ENCODE results near the gene CAMSAP3. TPM values are rescaled to one million over a fixed set of nuclear protein-coding genes. Genes with fewer than 3 reads are reported as not detected.
A peak's percentile ranks its signal among the peaks of the same experiment; 100 is the strongest.

The CAMSAP3 gene
- total and polyA plus RNA-seq, 5 donors from 2014 or later = not detected

GRCh38 chr19:7554565-7554964 is 41.1 kb upstream of the CAMSAP3 start:
- ATAC-seq (ENCODE audit: low read depth in 2 of 2) (no peak), DNase-seq (no peak)
- H3K36me3 ChIP-seq (ENCODE audit: control insufficient read depth, insufficient read depth, low read length) = peaks cover 37% of the 10 kb centered on the region
- no peak overlapping the region for H3K27ac Mint-ChIP-seq
- no peaks in the 10 kb centered on the region for H3K9me3 Mint-ChIP-seq
- no peak overlapping the region for H3K4me3 Mint-ChIP-seq
- peaks cover 0 to 8% (median 3%) of the 10 kb centered on the region in 4 donors for H3K4me1 Mint-ChIP-seq
- H3K4me1 ChIP-seq (ENCODE audit: control insufficient read depth, insufficient read depth, low read length, poor library complexity, severe bottlenecking) = no peaks in the 10 kb centered on the region
- no peaks in the 10 kb centered on the region for H3K27me3 ChIP-seq (ENCODE audit: control insufficient read depth, insufficient read depth, low read length)
- peaks cover 28% of the 10 kb centered on the region for H3K36me3 Mint-ChIP-seq
- H3K4me3 ChIP-seq (ENCODE audit: low read depth, low read length) = no peak overlapping the region
- no peaks in the 10 kb centered on the region for H3K27me3 Mint-ChIP-seq
- H3K27ac ChIP-seq (ENCODE audit: insufficient read depth, low read length, poor library complexity, severe bottlenecking) = no peak overlapping the region
- H3K9me3 ChIP-seq (ENCODE audit: control insufficient read depth in 2 of 2, low read length in 2 of 2) = no peaks in the 10 kb centered on the region

- Histone ChIP-seq H3K36me3 (ENCODE audit: control insufficient read depth, insufficient read depth, low read length) (peaks cover 33% of the 10 kb centered on the region), H3K27me3 (ENCODE audit: control insufficient read depth, insufficient read depth, low read length) (no peaks in the 10 kb centered on the region), H3K4me1 (ENCODE audit: control insufficient read depth, insufficient read depth, low read length, poor library complexity, severe bottlenecking) (no peaks in the 10 kb centered on the region), H3K27ac (ENCODE audit: insufficient read depth, low read length, poor library complexity, severe bottlenecking) (no peak overlapping the region), H3K4me3 (ENCODE audit: low read depth, low read length) (no peak overlapping the region), H3K9me3 (ENCODE audit: control insufficient read depth in 2 of 2, low read length in 2 of 2) (no peaks in the 10 kb centered on the region)
- H3K4me3 Mint-ChIP-seq = no peak overlapping the region
- peaks cover 0 to 8% (median 3%) of the 10 kb centered on the region in 4 donors for H3K4me1 Mint-ChIP-seq
- no peak overlapping the region for H3K27ac Mint-ChIP-seq
- H3K27me3 Mint-ChIP-seq = no peaks in the 10 kb centered on the region
- ATAC-seq (ENCODE audit: low read depth in 2 of 2) (no peak), DNase-seq (no peak)
- H3K9me3 Mint-ChIP-seq = no peaks in the 10 kb centered on the region
- H3K36me3 Mint-ChIP-seq = peaks cover 30% of the 10 kb centered on the region
Observed at GRCh38 chr19:7554990-7555864, 40.4 kb upstream of the CAMSAP3 start.

GRCh38 chr19:7556696-7557315 is 38.9 kb upstream of the CAMSAP3 start:
- H3K9me3 Mint-ChIP-seq = no peaks in the 10 kb centered on the region
- no peak overlapping the region for H3K4me3 Mint-ChIP-seq
- H3K4me3 ChIP-seq (ENCODE audit: low read depth, low read length) = no peak overlapping the region
- peaks cover 28% of the 10 kb centered on the region for H3K36me3 Mint-ChIP-seq
- no peaks in the 10 kb centered on the region for H3K4me1 ChIP-seq (ENCODE audit: control insufficient read depth, insufficient read depth, low read length, poor library complexity, severe bottlenecking)
- no peak for ATAC-seq (ENCODE audit: low read depth in 2 of 2)
- peaks cover 0 to 6% (median 1%) of the 10 kb centered on the region in 4 donors for H3K4me1 Mint-ChIP-seq
- no peaks in the 10 kb centered on the region for H3K27me3 Mint-ChIP-seq
- H3K9me3 ChIP-seq (ENCODE audit: control insufficient read depth in 2 of 2, low read length in 2 of 2) = no peaks in the 10 kb centered on the region
- peaks cover 31% of the 10 kb centered on the region for H3K36me3 ChIP-seq (ENCODE audit: control insufficient read depth, insufficient read depth, low read length)
- H3K27me3 ChIP-seq (ENCODE audit: control insufficient read depth, insufficient read depth, low read length) = no peaks in the 10 kb centered on the region
- H3K27ac Mint-ChIP-seq = no peak overlapping the region
- no peak overlapping the region for H3K27ac ChIP-seq (ENCODE audit: insufficient read depth, low read length, poor library complexity, severe bottlenecking)
- DNase-seq = no peak

GRCh38 chr19:7558667-7559066 is 37.0 kb upstream of the CAMSAP3 start:
- no peak overlapping the region for H3K27ac Mint-ChIP-seq
- no peaks in the 10 kb centered on the region for H3K4me1 ChIP-seq (ENCODE audit: control insufficient read depth, insufficient read depth, low read length, poor library complexity, severe bottlenecking)
- peaks cover 24% of the 10 kb centered on the region for H3K36me3 Mint-ChIP-seq
- H3K4me3 ChIP-seq (ENCODE audit: low read depth, low read length) = no peak overlapping the region
- H3K4me3 Mint-ChIP-seq = no peak overlapping the region
- no peak for ATAC-seq (ENCODE audit: low read depth in 2 of 2)
- peaks cover 0 to 1% (median 0%) of the 10 kb centered on the region in 7 donors for H3K9me3 Mint-ChIP-seq
- H3K36me3 ChIP-seq (ENCODE audit: control insufficient read depth, insufficient read depth, low read length) = peaks cover 28% of the 10 kb centered on the region
- H3K27me3 ChIP-seq (ENCODE audit: control insufficient read depth, insufficient read depth, low read length) = no peaks in the 10 kb centered on the region
- H3K9me3 ChIP-seq (ENCODE audit: control insufficient read depth in 2 of 2, low read length in 2 of 2) = no peaks in the 10 kb centered on the region
- H3K27me3 Mint-ChIP-seq = no peaks in the 10 kb centered on the region
- no peaks in the 10 kb centered on the region for H3K4me1 Mint-ChIP-seq
- H3K27ac ChIP-seq (ENCODE audit: insufficient read depth, low read length, poor library complexity, severe bottlenecking) = no peak overlapping the region
- no peak for DNase-seq

- no peak for DNase-seq
- H3K4me3 ChIP-seq (ENCODE audit: low read depth, low read length) = no peak overlapping the region
- no peak overlapping the region for H3K4me3 Mint-ChIP-seq
- H3K9me3 ChIP-seq (ENCODE audit: control insufficient read depth in 2 of 2, low read length in 2 of 2) = no peaks in the 10 kb centered on the region
- H3K27me3 ChIP-seq (ENCODE audit: control insufficient read depth, insufficient read depth, low read length) = no peaks in the 10 kb centered on the region
- no peak overlapping the region for H3K27ac ChIP-seq (ENCODE audit: insufficient read depth, low read length, poor library complexity, severe bottlenecking)
- no peaks in the 10 kb centered on the region for H3K27me3 Mint-ChIP-seq
- H3K4me1 Mint-ChIP-seq = no peaks in the 10 kb centered on the region
- peaks cover 0 to 1% (median 0%) of the 10 kb centered on the region in 7 donors for H3K9me3 Mint-ChIP-seq
- peaks cover 23% of the 10 kb centered on the region for H3K36me3 Mint-ChIP-seq
- no peaks in the 10 kb centered on the region for H3K4me1 ChIP-seq (ENCODE audit: control insufficient read depth, insufficient read depth, low read length, poor library complexity, severe bottlenecking)
- ATAC-seq (ENCODE audit: low read depth in 2 of 2) = no peak
- H3K27ac Mint-ChIP-seq = no peak overlapping the region
- peaks cover 27% of the 10 kb centered on the region for H3K36me3 ChIP-seq (ENCODE audit: control insufficient read depth, insufficient read depth, low read length)
Observed at GRCh38 chr19:7559102-7559501, 36.6 kb upstream of the CAMSAP3 start.

- H3K4me1 Mint-ChIP-seq = no peaks in the 10 kb centered on the region
- peaks cover 27% of the 10 kb centered on the region for H3K36me3 ChIP-seq (ENCODE audit: control insufficient read depth, insufficient read depth, low read length)
Observed at GRCh38 chr19:7560255-7560654, 35.4 kb upstream of the CAMSAP3 start.

GRCh38 chr19:7561325-7561724 is 34.3 kb upstream of the CAMSAP3 start:
- no peak for DNase-seq

More at GRCh38 chr19:7560255-7560654, 35.4 kb upstream of the CAMSAP3 start:
- H3K9me3 Mint-ChIP-seq = peaks cover 0 to 1% (median 0%) of the 10 kb centered on the region in 7 donors
- H3K27me3 Mint-ChIP-seq = no peaks in the 10 kb centered on the region
- DNase-seq (no peak), ATAC-seq (ENCODE audit: low read depth in 2 of 2) (no peak)
- peaks cover 23% of the 10 kb centered on the region for H3K36me3 Mint-ChIP-seq
- Histone ChIP-seq H3K4me3 (ENCODE audit: low read depth, low read length) (no peak overlapping the region), H3K27ac (ENCODE audit: insufficient read depth, low read length, poor library complexity, severe bottlenecking) (no peak overlapping the region), H3K9me3 (ENCODE audit: control insufficient read depth in 2 of 2, low read length in 2 of 2) (no peaks in the 10 kb centered on the region), H3K4me1 (ENCODE audit: control insufficient read depth, insufficient read depth, low read length, poor library complexity, severe bottlenecking) (no peaks in the 10 kb centered on the region), H3K27me3 (ENCODE audit: control insufficient read depth, insufficient read depth, low read length) (no peaks in the 10 kb centered on the region)
- no peak overlapping the region for H3K4me3 Mint-ChIP-seq
- H3K27ac Mint-ChIP-seq = peak overlapping the region in 1 of 3 donors; percentile 2

More at GRCh38 chr19:7561325-7561724, 34.3 kb upstream of the CAMSAP3 start:
- Mint-ChIP-seq H3K27me3 (no peaks in the 10 kb centered on the region), H3K9me3 (peaks cover 0 to 1% (median 0%) of the 10 kb centered on the region in 7 donors), H3K4me3 (no peak overlapping the region), H3K4me1 (no peaks in the 10 kb centered on the region), H3K36me3 (peaks cover 21% of the 10 kb centered on the region), H3K27ac (no peak overlapping the region)
- H3K4me1 ChIP-seq (ENCODE audit: control insufficient read depth, insufficient read depth, low read length, poor library complexity, severe bottlenecking) = no peaks in the 10 kb centered on the region
- no peaks in the 10 kb centered on the region for H3K27me3 ChIP-seq (ENCODE audit: control insufficient read depth, insufficient read depth, low read length)
- no peak overlapping the region for H3K4me3 ChIP-seq (ENCODE audit: low read depth, low read length)
- H3K36me3 ChIP-seq (ENCODE audit: control insufficient read depth, insufficient read depth, low read length) = peaks cover 24% of the 10 kb centered on the region
- H3K27ac ChIP-seq (ENCODE audit: insufficient read depth, low read length, poor library complexity, severe bottlenecking) = no peak overlapping the region
- H3K9me3 ChIP-seq (ENCODE audit: control insufficient read depth in 2 of 2, low read length in 2 of 2) = no peaks in the 10 kb centered on the region
- ATAC-seq (ENCODE audit: low read depth in 2 of 2) = no peak
